ENCODE measurements around the gene OR56A3. TPM values are rescaled to one million over a fixed set of nuclear protein-coding genes. Genes with fewer than 3 reads are reported as not detected.

The OR56A3 gene, protein sequence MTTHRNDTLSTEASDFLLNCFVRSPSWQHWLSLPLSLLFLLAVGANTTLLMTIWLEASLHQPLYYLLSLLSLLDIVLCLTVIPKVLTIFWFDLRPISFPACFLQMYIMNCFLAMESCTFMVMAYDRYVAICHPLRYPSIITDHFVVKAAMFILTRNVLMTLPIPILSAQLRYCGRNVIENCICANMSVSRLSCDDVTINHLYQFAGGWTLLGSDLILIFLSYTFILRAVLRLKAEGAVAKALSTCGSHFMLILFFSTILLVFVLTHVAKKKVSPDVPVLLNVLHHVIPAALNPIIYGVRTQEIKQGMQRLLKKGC
- not detected in 2 replicates for total RNA-seq

DNA sequence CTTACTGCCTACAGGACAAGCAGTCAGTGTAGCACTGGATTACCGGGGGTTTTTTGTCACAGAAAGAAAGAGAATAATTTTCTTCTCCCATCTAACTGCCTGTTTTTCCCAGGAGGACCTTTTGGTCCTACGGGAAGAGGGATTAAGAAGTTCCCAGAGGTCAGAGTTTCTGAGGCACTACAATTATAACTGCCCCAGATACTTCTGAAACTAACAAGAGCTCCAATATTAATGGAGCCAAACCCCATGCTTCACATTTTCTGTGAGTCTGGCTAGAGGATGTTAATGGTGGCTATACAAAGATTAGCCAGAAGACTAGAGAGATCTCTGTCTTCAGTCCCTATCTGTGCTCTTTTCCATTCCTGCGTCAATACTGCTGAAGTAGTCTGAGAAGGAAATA, at the start of gene OR56A3:
Gene OR56A3 (plus strand): TSS at position 301 of the 400 bp plus-strand sequence. CDS start 5,096 bp downstream, outside the sequence.
- Mint-ChIP-seq H3K9me3 (no peaks in the 10 kb centered on the region), H3K36me3 (ENCODE audit: low read depth) (no peaks in the 10 kb centered on the region), H3K4me1 (no peaks in the 10 kb centered on the region), H3K27ac (no peak within 1 kb of the TSS), H3K4me3 (no peak within 1 kb of the TSS), H3K27me3 (peaks cover 4% of the 10 kb centered on the region)
- intact Hi-C loops (cut with micrococcal nuclease), result no loop called here
- no peak for DNase-seq

DNA sequence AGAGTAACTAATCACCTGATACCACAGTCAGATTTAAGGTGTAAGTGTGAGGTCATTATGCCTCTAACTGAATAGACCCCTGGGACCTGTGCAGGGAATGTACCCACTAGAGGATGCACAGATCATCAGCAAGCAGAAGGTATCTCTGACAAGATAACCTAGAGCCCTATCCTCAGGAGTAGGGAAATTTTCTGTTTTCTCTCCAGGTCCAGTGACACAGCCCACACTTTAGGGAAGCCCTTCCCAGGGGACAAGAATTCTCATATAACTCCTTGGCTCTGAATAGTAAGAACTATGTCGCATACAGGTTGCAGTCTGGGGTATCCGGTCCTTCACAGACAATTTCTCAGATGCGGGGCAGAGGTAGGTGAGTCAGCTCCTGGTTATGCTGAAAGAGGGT, 49.1 kb upstream of the OR56A3 start, which contains the start of gene OR52E5:
Gene OR52E5 (plus strand): TSS at position 301 of the 400 bp plus-strand sequence. CDS start 7,569 bp downstream, outside the sequence.
- Mint-ChIP-seq H3K27ac (no peak within 1 kb of the TSS), H3K9me3 (no peaks in the 10 kb centered on the region), H3K27me3 (peaks cover 3% of the 10 kb centered on the region), H3K4me3 (no peak within 1 kb of the TSS), H3K4me1 (no peaks in the 10 kb centered on the region), H3K36me3 (ENCODE audit: low read depth) (no peaks in the 10 kb centered on the region)
- intact Hi-C loops (cut with micrococcal nuclease), result no loop called here
- no peak for DNase-seq

DNA sequence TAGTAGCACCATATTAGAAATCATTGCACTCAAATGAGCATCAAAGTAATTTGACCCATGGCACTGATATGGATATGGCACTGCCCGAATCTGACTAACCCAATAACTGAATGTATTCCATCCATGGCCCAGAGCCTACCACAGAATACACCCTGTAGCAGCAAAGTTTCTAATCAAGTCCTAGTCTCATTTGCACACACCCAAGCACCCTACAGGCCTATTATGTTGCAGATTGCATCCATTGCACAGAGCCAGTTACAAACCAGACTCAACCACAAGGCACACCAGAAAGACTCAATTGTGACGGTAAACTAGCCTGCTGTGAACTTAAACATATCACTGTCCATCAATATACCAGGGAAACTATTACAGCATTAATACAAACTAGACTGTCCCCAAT, 42.5 kb upstream of the OR56A3 start:
- DNase-seq, result no peak
- Mint-ChIP-seq H3K27ac (no peak overlapping the region), H3K4me1 (no peaks in the 10 kb centered on the region), H3K27me3 (no peaks in the 10 kb centered on the region), H3K4me3 (no peak overlapping the region), H3K9me3 (no peaks in the 10 kb centered on the region), H3K36me3 (ENCODE audit: low read depth) (no peaks in the 10 kb centered on the region)
- intact Hi-C loops (cut with micrococcal nuclease), result no loop called here

DNA sequence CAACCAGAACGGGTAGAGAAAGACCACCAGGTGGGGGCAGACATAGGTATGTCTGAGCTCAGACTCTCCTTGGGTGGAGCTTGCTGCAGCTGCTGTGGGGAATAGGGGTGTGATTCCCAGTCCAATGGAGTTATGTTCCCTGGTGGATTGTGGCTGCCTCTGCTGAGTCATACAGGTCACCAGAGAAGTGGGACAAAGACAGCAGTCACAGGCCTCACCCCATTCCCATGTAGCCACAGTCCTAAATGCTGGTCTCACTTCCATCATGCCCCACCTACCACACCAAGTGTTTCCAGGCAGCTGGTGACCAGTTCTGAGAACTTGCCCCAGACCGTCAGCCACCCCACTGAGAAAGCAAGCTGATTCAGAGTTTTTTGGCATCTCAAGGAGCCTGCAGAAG, 31.5 kb upstream of the OR56A3 start:
- intact Hi-C loops (cut with micrococcal nuclease), result no loop called here
- DNase-seq, result no peak
- Mint-ChIP-seq H3K4me1 (no peaks in the 10 kb centered on the region), H3K4me3 (no peak overlapping the region), H3K27me3 (no peaks in the 10 kb centered on the region), H3K36me3 (ENCODE audit: low read depth) (no peaks in the 10 kb centered on the region), H3K27ac (no peak overlapping the region), H3K9me3 (no peaks in the 10 kb centered on the region)

DNA sequence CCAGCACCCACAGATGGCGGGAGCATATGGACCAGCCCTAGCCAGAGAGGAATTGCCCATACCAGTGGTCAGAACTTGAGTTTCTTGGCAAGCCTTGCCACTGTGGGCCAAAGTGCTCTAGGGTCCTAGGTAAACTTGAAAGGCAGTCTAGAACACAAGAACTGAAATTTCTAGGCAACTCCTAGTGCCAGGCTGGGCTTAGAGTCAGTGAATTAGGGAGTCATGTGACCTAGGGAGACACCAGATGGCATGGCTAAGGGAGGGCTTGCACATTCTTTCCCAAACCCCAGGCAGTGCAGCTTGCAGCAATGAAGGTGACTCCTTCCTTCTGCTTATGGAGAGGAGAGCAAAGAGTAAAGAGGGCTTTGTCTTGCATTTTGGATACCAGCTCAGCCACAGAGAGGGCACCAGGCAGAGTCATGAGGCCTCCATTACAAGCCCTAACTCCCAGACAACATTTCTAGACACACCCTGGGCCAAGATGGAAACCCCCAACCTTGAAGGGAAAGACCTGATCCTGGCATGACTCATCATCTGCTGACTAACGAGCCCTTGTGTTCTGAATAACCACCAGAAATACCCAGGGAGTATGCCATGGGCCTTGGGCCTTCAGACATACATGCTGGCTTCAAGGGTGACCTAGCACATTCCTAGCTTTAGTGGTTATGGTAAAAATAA, 19.2 kb upstream of the OR56A3 start:
- Mint-ChIP-seq H3K27me3 (no peaks in the 10 kb centered on the region), H3K4me3 (no peak overlapping the region), H3K27ac (no peak overlapping the region), H3K9me3 (peaks cover 6% of the 10 kb centered on the region), H3K4me1 (no peaks in the 10 kb centered on the region), H3K36me3 (ENCODE audit: low read depth) (no peaks in the 10 kb centered on the region)
- no peak for DNase-seq
- intact Hi-C loops (cut with micrococcal nuclease), result no loop called here

DNA sequence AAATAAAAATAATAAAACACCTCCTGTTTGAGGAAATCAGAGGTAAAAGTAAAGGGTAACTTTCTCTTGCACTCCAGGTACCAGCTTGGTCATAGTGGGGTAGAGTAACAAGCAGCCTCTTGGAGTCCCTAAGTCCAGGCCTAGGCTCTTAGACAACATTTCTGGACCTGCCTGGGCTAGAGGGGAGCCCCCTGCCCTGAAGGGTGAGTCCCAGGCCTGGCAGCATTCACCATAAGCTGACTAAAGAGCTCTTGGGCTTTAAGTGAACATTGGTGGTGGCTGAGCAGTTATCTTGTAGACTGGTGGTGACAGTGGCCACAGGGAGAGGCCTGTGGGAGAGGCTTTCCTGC, 18.6 kb upstream of the OR56A3 start:
- H3K27ac Mint-ChIP-seq, result no peak overlapping the region
- H3K9me3 Mint-ChIP-seq, result peaks cover 9% of the 10 kb centered on the region
- no peak for DNase-seq
- no peaks in the 10 kb centered on the region for H3K4me1 Mint-ChIP-seq
- H3K27me3 Mint-ChIP-seq, result no peaks in the 10 kb centered on the region
- no peak overlapping the region for H3K4me3 Mint-ChIP-seq
- intact Hi-C loops (cut with micrococcal nuclease), result no loop called here
- no peaks in the 10 kb centered on the region for H3K36me3 Mint-ChIP-seq (ENCODE audit: low read depth)

DNA sequence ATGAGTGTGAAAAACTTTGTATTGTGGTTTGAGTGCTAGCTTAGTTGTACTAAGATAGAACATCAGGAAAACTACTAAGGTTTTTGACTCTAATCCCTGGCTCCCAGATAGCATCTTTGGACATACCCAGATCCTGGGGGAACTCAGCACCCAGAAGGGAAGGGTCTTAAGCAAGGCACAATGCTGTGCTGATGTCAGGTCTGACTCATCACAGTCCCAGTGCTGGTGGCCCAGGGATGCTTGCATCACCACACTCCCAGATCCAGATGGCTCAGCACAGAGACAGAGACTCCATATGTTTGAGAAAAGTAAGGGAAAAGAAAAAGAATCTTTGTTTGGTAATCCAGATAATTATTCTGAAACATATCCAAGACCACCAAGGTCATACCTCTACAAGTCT, 18.3 kb upstream of the OR56A3 start:
- Mint-ChIP-seq H3K4me3 (no peak overlapping the region), H3K27ac (no peak overlapping the region), H3K4me1 (no peaks in the 10 kb centered on the region), H3K27me3 (no peaks in the 10 kb centered on the region), H3K36me3 (ENCODE audit: low read depth) (no peaks in the 10 kb centered on the region), H3K9me3 (peaks cover 12% of the 10 kb centered on the region)
- intact Hi-C loops (cut with micrococcal nuclease), result no loop called here
- DNase-seq, result no peak

DNA sequence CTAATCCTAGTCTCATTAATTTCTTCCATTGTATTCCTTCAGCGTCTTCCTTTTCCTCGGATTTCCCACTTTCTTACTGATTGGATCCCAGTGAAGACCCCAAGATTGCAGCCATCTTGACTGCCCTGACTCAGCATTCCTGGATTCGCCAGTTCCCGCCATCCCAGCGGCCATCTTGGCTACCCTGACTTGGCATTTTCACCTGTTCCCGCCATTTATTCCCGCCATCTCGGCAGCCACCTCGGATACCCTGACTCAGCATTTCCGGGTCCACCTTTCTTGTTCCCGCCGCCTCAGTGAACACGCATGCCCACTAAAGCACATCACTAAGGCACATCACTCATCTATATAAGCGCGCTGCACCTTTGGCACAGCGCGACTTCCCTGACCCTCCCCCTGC, 13.8 kb upstream of the OR56A3 start:
- Mint-ChIP-seq H3K4me3 (no peak overlapping the region), H3K27ac (no peak overlapping the region), H3K36me3 (ENCODE audit: low read depth) (no peaks in the 10 kb centered on the region), H3K27me3 (no peaks in the 10 kb centered on the region), H3K4me1 (no peaks in the 10 kb centered on the region), H3K9me3 (peaks cover 19% of the 10 kb centered on the region)
- intact Hi-C loops (cut with micrococcal nuclease), result no loop called here
- DNase-seq, result no peak

DNA sequence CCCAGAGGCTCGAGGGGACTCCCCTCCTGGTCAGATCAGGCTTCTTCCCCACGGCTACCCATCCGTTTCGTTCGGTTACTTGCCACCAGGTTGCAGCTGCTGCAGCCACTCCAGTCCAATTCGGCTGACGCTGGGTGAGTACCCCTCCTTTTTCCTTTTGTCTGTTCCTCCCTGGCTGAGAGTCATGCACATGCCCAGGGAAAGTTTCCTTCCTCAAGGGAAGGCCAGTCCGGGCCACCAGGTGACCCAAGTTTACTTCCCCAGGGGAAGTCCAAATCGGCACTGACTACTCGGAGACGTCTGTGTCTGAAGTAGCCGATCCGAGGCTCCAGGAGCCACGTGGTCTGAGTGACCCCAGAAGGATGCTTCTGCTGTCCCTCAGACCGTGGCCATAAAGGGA, 13.2 kb upstream of the OR56A3 start:
- Mint-ChIP-seq H3K9me3 (peaks cover 19% of the 10 kb centered on the region), H3K27ac (no peak overlapping the region), H3K4me1 (no peaks in the 10 kb centered on the region), H3K27me3 (no peaks in the 10 kb centered on the region), H3K4me3 (no peak overlapping the region), H3K36me3 (ENCODE audit: low read depth) (no peaks in the 10 kb centered on the region)
- intact Hi-C loops (cut with micrococcal nuclease), result no loop called here
- no peak for DNase-seq

DNA sequence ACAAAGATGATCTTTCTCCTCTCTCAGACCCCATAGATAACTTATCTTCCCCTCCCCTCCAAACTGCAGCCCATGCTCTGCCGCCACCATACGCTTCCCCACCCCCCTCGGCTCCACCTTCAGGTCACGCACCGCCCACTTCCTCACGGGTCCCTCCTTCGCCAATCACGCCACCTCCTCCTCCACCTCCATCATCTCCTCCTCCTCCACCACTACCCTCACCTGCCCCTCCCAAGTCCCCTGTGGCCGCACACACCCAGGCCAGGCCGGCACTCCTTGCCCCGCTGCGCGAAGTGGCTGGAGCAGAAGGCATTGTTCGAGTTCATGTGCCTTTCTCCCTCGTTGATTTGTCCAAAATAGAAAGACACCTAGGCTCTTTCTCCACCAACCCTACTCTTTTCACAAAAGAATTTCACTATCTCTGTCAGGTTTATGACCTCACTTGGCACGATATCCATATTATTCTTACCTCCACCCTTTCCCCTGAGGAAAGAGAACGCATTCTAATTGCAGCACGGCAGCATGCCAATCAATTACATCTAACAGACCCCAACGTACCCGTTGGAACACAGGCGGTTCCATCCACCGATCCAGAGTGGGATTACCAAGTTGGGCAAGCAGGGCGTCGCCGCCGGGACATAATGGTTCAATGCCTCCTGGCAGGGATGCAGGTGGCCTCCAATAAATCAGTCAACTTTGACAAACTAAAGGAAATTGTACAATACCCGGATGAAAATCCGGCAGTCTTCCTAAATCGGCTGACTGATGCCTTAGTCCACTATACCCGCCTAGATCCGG, 12.3 kb upstream of the OR56A3 start:
- no peaks in the 10 kb centered on the region for H3K4me1 Mint-ChIP-seq
- H3K9me3 Mint-ChIP-seq, result peaks cover 13% of the 10 kb centered on the region
- no peaks in the 10 kb centered on the region for H3K36me3 Mint-ChIP-seq (ENCODE audit: low read depth)
- peak; percentile 39 for DNase-seq
- intact Hi-C loops (cut with micrococcal nuclease), result no loop called here
- H3K27ac Mint-ChIP-seq, result no peak overlapping the region
- no peak overlapping the region for H3K4me3 Mint-ChIP-seq
- no peaks in the 10 kb centered on the region for H3K27me3 Mint-ChIP-seq

DNA sequence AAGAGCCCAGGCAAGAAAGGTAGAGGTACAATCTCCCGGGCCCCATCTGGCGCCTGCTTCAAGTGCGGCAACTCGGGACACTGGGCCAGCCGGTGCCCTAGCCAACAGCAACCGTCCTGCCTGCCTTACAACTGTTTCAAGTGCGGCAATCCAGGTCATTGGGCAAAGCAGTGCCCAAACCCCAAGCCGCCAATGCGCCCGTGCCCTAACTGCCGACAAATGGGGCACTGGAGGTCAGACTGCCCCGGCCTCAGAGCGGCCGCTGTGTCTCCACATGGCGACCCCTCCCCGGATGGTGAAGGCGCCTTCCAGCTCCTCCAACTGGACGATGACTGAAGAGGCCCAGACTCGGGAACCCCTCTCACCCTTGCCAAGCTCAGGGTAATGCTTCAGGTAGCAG, 11.4 kb upstream of the OR56A3 start:
- intact Hi-C loops (cut with micrococcal nuclease), result no loop called here
- no peaks in the 10 kb centered on the region for H3K4me1 Mint-ChIP-seq
- no peak overlapping the region for H3K27ac Mint-ChIP-seq
- DNase-seq, result no peak
- H3K36me3 Mint-ChIP-seq (ENCODE audit: low read depth), result no peaks in the 10 kb centered on the region
- peaks cover 13% of the 10 kb centered on the region for H3K9me3 Mint-ChIP-seq
- no peak overlapping the region for H3K4me3 Mint-ChIP-seq
- H3K27me3 Mint-ChIP-seq, result no peaks in the 10 kb centered on the region

DNA sequence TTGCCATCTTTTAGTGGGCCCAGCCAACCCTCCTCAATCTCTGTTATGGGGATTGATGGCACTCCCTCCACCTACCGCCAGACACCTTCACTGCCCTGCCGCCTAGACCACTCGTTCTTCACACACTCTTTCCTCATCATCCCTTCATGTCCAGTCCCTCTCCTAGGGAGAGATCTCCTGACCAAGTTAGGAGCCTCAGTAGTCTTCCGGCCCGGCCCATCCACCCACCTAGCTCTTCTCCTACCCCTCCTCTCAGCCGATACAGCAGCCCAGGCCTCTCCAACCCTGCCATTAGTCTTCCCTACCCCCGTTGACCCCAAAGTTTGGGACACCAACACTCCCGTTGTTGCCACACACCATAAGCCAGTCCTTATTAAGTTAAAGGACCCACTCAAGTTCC, 11.0 kb upstream of the OR56A3 start:
- no peaks in the 10 kb centered on the region for H3K36me3 Mint-ChIP-seq (ENCODE audit: low read depth)
- no peaks in the 10 kb centered on the region for H3K4me1 Mint-ChIP-seq
- H3K27ac Mint-ChIP-seq, result no peak overlapping the region
- intact Hi-C loops (cut with micrococcal nuclease), result no loop called here
- no peak overlapping the region for H3K4me3 Mint-ChIP-seq
- no peak for DNase-seq
- H3K9me3 Mint-ChIP-seq, result peaks cover 13% of the 10 kb centered on the region
- no peaks in the 10 kb centered on the region for H3K27me3 Mint-ChIP-seq

DNA sequence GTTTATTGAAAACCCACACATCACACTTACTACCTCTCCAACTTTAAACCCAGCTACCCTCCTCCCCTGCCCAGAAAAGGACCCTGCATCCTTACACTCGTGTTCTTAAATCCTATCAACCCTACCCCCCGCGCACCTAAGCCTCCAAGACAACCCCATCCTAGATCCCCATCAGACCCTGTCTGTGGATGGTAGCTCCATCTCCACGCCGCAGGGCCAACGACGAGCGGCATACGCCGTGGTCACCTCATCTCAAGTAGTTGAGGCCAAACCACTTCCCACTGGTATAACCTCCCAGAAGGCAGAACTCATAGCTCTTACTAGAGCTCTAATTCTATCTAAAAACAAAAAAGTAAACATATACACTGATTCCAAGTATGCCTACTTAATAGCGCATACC, 9.4 kb upstream of the OR56A3 start:
- no peak overlapping the region for H3K4me3 Mint-ChIP-seq
- no peak for DNase-seq
- intact Hi-C loops (cut with micrococcal nuclease), result no loop called here
- H3K9me3 Mint-ChIP-seq, result peaks cover 13% of the 10 kb centered on the region
- H3K27me3 Mint-ChIP-seq, result no peaks in the 10 kb centered on the region
- no peaks in the 10 kb centered on the region for H3K4me1 Mint-ChIP-seq
- H3K36me3 Mint-ChIP-seq (ENCODE audit: low read depth), result no peaks in the 10 kb centered on the region
- no peak overlapping the region for H3K27ac Mint-ChIP-seq

DNA sequence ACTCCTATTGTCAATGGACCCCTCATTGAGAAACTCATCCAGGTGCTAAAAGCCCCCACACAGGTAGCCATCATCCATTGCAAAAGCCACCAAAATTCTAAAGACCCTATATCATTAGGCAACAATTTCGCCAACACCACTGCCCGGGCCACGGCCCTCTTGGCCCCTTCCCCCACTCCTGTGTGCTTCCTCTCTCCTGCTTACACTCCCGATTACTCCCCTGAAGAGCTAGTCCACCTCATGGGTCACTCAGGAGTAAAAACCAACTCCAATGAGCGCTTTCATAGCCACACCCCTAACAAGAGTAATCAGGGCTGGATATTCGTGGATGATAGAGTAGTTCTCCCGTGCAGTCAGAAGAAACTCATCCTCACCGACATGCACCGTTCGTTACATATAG, 8.9 kb upstream of the OR56A3 start:
- DNase-seq, result no peak
- no peaks in the 10 kb centered on the region for H3K4me1 Mint-ChIP-seq
- no peaks in the 10 kb centered on the region for H3K27me3 Mint-ChIP-seq
- H3K27ac Mint-ChIP-seq, result no peak overlapping the region
- H3K9me3 Mint-ChIP-seq, result peaks cover 13% of the 10 kb centered on the region
- no peak overlapping the region for H3K4me3 Mint-ChIP-seq
- intact Hi-C loops (cut with micrococcal nuclease), result no loop called here
- H3K36me3 Mint-ChIP-seq (ENCODE audit: low read depth), result no peaks in the 10 kb centered on the region
